ENCODE measurements around the gene EPHA10. TPM values are rescaled to one million over a fixed set of nuclear protein-coding genes. Genes with fewer than 3 reads are reported as not detected.

Gene EPHA10
- total RNA-seq, 1 experiment from 2014 or later: 7.6 TPM

GRCh38 chr1:37667023-37667671, 97.8 kb downstream of the EPHA10 start:
- intact Hi-C loops (cut with micrococcal nuclease; ENCODE audit: unreplicated experiment): no loop called here
- H3F3A ChIP-seq (ENCODE audit: insufficient read depth, low read depth): no peaks in the 10 kb centered on the region
- no peaks in the 10 kb centered on the region for H3K4me1 ChIP-seq (replicated peaks; ENCODE audit: insufficient read depth)
- no peaks in the 10 kb centered on the region for H3K9me3 ChIP-seq (ENCODE audit: insufficient read depth, low read depth)
- H3K4me3 ChIP-seq: no peak overlapping the region
- H3K27ac ChIP-seq: no peak overlapping the region
- BruUV-seq (replicated peaks): no TSS peak
- H3K36me3 ChIP-seq (ENCODE audit: low read depth): no peaks in the 10 kb centered on the region
- H3K4me2 ChIP-seq: no peak overlapping the region
- no peak for DNase-seq
- H3K27me3 ChIP-seq (ENCODE audit: insufficient read depth, low read depth): peaks cover 68% of the 10 kb centered on the region
- H3K79me2 ChIP-seq (ENCODE audit: low read depth): no peaks in the 10 kb centered on the region
- POLR2A ChIA-PET (ENCODE audit: unreplicated experiment): no interaction called here
- TF ChIP-seq EZH2 (IDR thresholded peaks at IDR 0.05; ENCODE audit: low read depth): no peak
- TF ChIP-seq CTCF (conservative IDR thresholded peaks at IDR 0.05): no peak
- no peaks in the 10 kb centered on the region for H4K20me1 ChIP-seq (ENCODE audit: insufficient read depth)
- CTCF ChIA-PET: no interaction called here
- no peak overlapping the region for H2AFZ ChIP-seq
- no peaks in the 10 kb centered on the region for H3K9me2 ChIP-seq (ENCODE audit: insufficient read depth)

- Histone ChIP-seq H3K4me1 (replicated peaks; ENCODE audit: insufficient read depth) (no peaks in the 10 kb centered on the region), H3K36me3 (ENCODE audit: low read depth) (no peaks in the 10 kb centered on the region), H3K79me2 (ENCODE audit: low read depth) (no peaks in the 10 kb centered on the region), H3K4me3 (no peak overlapping the region), H3K9me2 (ENCODE audit: insufficient read depth) (no peaks in the 10 kb centered on the region), H3K9me3 (ENCODE audit: insufficient read depth, low read depth) (no peaks in the 10 kb centered on the region), H3K4me2 (no peak overlapping the region), H3K27ac (no peak overlapping the region), H3K27me3 (ENCODE audit: insufficient read depth, low read depth) (peaks cover 60% of the 10 kb centered on the region), H4K20me1 (ENCODE audit: insufficient read depth) (no peaks in the 10 kb centered on the region), H3F3A (ENCODE audit: insufficient read depth, low read depth) (no peaks in the 10 kb centered on the region), H2AFZ (no peak overlapping the region)
- ChIA-PET CTCF (no interaction called here), POLR2A (ENCODE audit: unreplicated experiment) (no interaction called here)
- no peak for DNase-seq
- TF ChIP-seq CTCF (conservative IDR thresholded peaks at IDR 0.05): no peak
- no peak for TF ChIP-seq EZH2 (IDR thresholded peaks at IDR 0.05; ENCODE audit: low read depth)
- no TSS peak for BruUV-seq (replicated peaks)
- intact Hi-C loops (cut with micrococcal nuclease; ENCODE audit: unreplicated experiment): no loop called here
These were observed 98.6 kb downstream of the EPHA10 start for GRCh38 chr1:37666241-37666867.

Other genes with a start within 250 kb of the EPHA10 start
- gene SNIP1, start 210.8 kb downstream of the EPHA10 start, total RNA-seq (2021): 23.5 and 32.5 TPM in 2 replicates
- not detected in 2 replicates for gene DNALI1, start 208.2 kb downstream of the EPHA10 start, total RNA-seq (2021)
- gene GNL2, start 169.2 kb downstream of the EPHA10 start, total RNA-seq (2021): 51.3 and 51.9 TPM in 2 replicates
- not detected in 2 replicates for gene RSPO1, start 130.2 kb downstream of the EPHA10 start, total RNA-seq (2021)
- gene CDCA8, start 72.6 kb downstream of the EPHA10 start, total RNA-seq (2021): 42.8 and 57.9 TPM in 2 replicates
- gene MANEAL, start 28.7 kb upstream of the EPHA10 start, total RNA-seq (2021): 11.3 and 13.1 TPM in 2 replicates
- 51.8 and 75.8 TPM in 2 replicates for gene C1orf122, start 42.7 kb upstream of the EPHA10 start, total RNA-seq (2021)
- gene YRDC, start 43.1 kb upstream of the EPHA10 start, total RNA-seq (2021): 13.2 and 16.0 TPM in 2 replicates
- 22.1 and 22.5 TPM in 2 replicates for gene MTF1, start 94.5 kb upstream of the EPHA10 start, total RNA-seq (2021)
- gene INPP5B, start 181.9 kb upstream of the EPHA10 start, total RNA-seq (2021): 26.7 and 28.1 TPM in 2 replicates
- gene SF3A3, start 224.9 kb upstream of the EPHA10 start, total RNA-seq (2021): 82.6 and 99.1 TPM in 2 replicates
- 26.2 and 29.8 TPM in 2 replicates for gene FHL3, start 240.4 kb upstream of the EPHA10 start, total RNA-seq (2021)
- 21.8 and 36.4 TPM in 2 replicates for gene UTP11, start 247.6 kb upstream of the EPHA10 start, total RNA-seq (2021)